Type B pancreatic cell (in vitro differentiated cells): Measurements from ENCODE around the gene CHAC1. TPM values are rescaled to one million over a fixed set of nuclear protein-coding genes. Genes with fewer than 3 reads are reported as not detected.

Source experiments
- DNase-seq: peaks from one replicate; pipeline ENCODE4 v3.0.0; 2021; ENCODE audit warnings: mixed read lengths; ENCODE audit not compliant: unreplicated experiment; ENCODE audit errors: extremely low spot score
- H3K27ac Mint-ChIP-seq: 2 replicates; pipeline ENCODE4 v1.8.0; 2021; ENCODE audit warnings: mild to moderate bottlenecking, mixed read lengths
- H3K27me3 Mint-ChIP-seq: 2 replicates; pipeline ENCODE4 v1.8.0; 2021; ENCODE audit warnings: mixed read lengths
- H3K36me3 Mint-ChIP-seq: 2 replicates; pipeline ENCODE4 v1.8.0; 2021; ENCODE audit warnings: mixed read lengths
- H3K4me1 Mint-ChIP-seq: one replicate; pipeline ENCODE4 v1.8.0; 2021; ENCODE audit warnings: mixed read lengths; ENCODE audit not compliant: unreplicated experiment
- H3K4me3 Mint-ChIP-seq: 2 replicates; pipeline ENCODE4 v1.8.0; 2021; ENCODE audit warnings: mild to moderate bottlenecking, mixed read lengths
- H3K9me3 Mint-ChIP-seq: 2 replicates; pipeline ENCODE4 v1.8.0; 2021; ENCODE audit warnings: mixed read lengths
- CTCF ChIP-seq: fragments of 200-600 bp; sonication (generic); conservative IDR thresholded peaks from 2 replicates; pipeline ENCODE4 v1.5.0; 2021; ENCODE audit warnings: antibody characterized with exemption, mild to moderate bottlenecking
- total RNA-seq: library from RNA; stranded (reverse); gene quantifications from 2 replicates; pipeline ENCODE4 v1.2.1, GENCODE V29; 2021; ENCODE audit warnings: low replicate concordance

CHAC1 gene
- total RNA-seq, 1 donor from 2014 or later, result 7.8 TPM

DNA sequence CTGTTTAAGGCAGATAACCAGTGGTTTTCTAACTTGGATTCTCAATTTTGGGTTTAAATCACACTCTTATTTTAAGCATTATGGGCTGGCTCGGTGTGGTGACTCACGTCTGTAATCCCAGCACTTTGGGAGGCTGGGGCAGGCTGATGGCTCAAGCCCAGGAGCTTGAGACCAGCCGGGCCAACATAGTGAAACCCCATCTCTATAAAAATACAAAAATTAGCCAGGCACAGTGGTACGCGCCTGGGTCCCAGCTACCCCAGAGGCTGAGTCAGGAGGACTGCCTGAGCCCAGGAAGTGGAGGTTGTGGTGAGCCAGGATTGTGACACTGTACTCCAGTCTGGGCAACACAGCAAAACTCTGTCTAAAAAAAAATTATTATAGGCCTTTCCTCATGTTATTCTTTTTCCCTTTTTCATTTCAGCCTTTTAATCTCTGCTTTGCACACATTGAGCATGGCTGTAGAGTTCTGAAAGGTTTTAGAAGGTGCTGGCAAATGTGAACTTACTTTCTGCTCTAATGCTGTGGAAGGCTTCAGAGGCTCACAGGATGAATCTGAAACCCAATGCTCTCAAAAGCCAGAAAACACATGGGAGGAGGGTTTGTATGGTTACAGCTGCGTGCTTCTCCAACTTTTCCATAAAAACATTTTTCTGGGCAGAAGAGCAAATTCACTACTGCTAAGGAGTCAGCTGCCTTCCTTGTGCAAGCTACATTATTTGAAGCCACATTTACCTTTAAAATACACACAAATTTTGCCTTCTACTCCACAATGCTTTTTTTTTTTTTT lies 32.5 kb downstream of the CHAC1 start:
- no peak for TF ChIP-seq CTCF
- no peak overlapping the region for H3K27ac Mint-ChIP-seq
- H3K4me1 Mint-ChIP-seq, result no peaks in the 10 kb centered on the region
- no peak overlapping the region for H3K4me3 Mint-ChIP-seq
- H3K27me3 Mint-ChIP-seq, result no peaks in the 10 kb centered on the region
- peaks cover 32% of the 10 kb centered on the region for H3K36me3 Mint-ChIP-seq
- DNase-seq, result no peak
- H3K9me3 Mint-ChIP-seq, result no peaks in the 10 kb centered on the region

DNA sequence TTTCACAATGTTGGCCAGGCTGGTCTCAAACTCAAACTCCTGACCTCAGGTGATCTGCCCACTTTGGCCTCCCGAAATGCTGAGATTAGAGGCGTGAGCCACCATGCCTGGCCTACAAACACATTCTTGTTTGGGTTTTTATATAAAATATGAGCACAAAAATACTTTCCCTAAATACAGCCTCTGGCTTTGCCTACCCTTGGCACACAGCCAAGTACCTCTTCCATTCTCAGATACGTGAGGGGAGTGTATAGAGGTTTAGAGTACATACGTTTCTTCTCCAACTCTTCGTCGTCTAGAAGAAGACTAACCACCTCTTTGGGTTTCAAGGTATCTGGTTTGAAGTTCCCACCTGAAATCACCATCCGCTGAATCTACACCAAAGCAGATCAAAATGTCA lies 33.5 kb downstream of the CHAC1 start:
- H3K4me3 Mint-ChIP-seq, result no peak overlapping the region
- H3K9me3 Mint-ChIP-seq, result no peaks in the 10 kb centered on the region
- no peak for DNase-seq
- no peak for TF ChIP-seq CTCF
- H3K27ac Mint-ChIP-seq, result no peak overlapping the region
- no peaks in the 10 kb centered on the region for H3K27me3 Mint-ChIP-seq
- no peaks in the 10 kb centered on the region for H3K4me1 Mint-ChIP-seq
- peaks cover 28% of the 10 kb centered on the region for H3K36me3 Mint-ChIP-seq

GRCh38 chr15:40988156-40988555 lies 34.9 kb downstream of the CHAC1 start:
- no peaks in the 10 kb centered on the region for H3K27me3 Mint-ChIP-seq
- no peak for TF ChIP-seq CTCF
- H3K36me3 Mint-ChIP-seq, result peaks cover 34% of the 10 kb centered on the region
- no peaks in the 10 kb centered on the region for H3K4me1 Mint-ChIP-seq
- no peaks in the 10 kb centered on the region for H3K9me3 Mint-ChIP-seq
- DNase-seq, result no peak
- no peak overlapping the region for H3K4me3 Mint-ChIP-seq
- H3K27ac Mint-ChIP-seq, result no peak overlapping the region

- no peaks in the 10 kb centered on the region for H3K4me1 Mint-ChIP-seq
- no peak overlapping the region for H3K27ac Mint-ChIP-seq
- no peak overlapping the region for H3K4me3 Mint-ChIP-seq
Measured at GRCh38 chr15:40990080-40990479, 36.8 kb downstream of the CHAC1 start.

DNA sequence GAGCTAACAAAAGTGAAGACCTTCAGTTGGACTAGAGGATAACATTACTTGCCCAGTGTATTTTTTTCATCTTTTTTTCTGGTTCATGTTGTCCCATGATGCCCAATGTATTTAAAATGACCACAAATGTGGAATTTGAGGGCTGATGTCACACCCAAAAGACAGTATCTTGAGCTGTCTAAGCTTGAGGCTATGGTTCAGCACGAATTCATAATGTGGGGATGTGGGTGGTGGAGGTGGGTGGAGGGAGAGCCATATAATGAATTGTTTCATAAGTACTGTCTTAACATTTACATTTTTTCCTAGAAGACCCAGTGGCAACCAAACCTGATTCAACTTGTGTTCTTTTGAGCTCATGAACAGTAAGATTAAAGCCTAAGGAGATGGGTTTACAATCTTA lies 37.5 kb downstream of the CHAC1 start:
- Mint-ChIP-seq H3K36me3 (peaks cover 43% of the 10 kb centered on the region), H3K4me3 (no peak overlapping the region), H3K4me1 (no peaks in the 10 kb centered on the region), H3K27ac (no peak overlapping the region), H3K9me3 (no peaks in the 10 kb centered on the region), H3K27me3 (no peaks in the 10 kb centered on the region)
- no peak for TF ChIP-seq CTCF
- no peak for DNase-seq

More at GRCh38 chr15:40990080-40990479, 36.8 kb downstream of the CHAC1 start:
- no peak for DNase-seq
- Mint-ChIP-seq H3K9me3 (no peaks in the 10 kb centered on the region), H3K36me3 (peaks cover 38% of the 10 kb centered on the region), H3K27me3 (no peaks in the 10 kb centered on the region)
- no peak for TF ChIP-seq CTCF
